ENCODE data around the gene DCPS. TPM values are rescaled to one million over a fixed set of nuclear protein-coding genes. Genes with fewer than 3 reads are reported as not detected.

The DCPS gene
- total RNA-seq, 4 donors from 2014 or later, result 6.7 to 23.9 (median 7.9) TPM

GRCh38 chr11:126338346-126339055, 34.6 kb downstream of the DCPS start:
- no peaks in the 10 kb centered on the region for H3K9me3 ChIP-seq
- no peaks in the 10 kb centered on the region for H3K27me3 ChIP-seq
- DNase-seq, result peak in 1 of 3 donors; percentile 31
- no peak overlapping the region for H3K4me3 ChIP-seq
- no peak for TF ChIP-seq POLR2A (IDR thresholded peaks at IDR 0.05)
- no peak for TF ChIP-seq CTCF (IDR thresholded peaks at IDR 0.05)
- no peaks in the 10 kb centered on the region for H3K4me1 ChIP-seq
- H3K36me3 ChIP-seq, result peaks cover 0 to 8% (median 0%) of the 10 kb centered on the region in 3 donors
- H3K27ac ChIP-seq, result no peak overlapping the region

- peak in 1 of 3 donors; percentile 45 for DNase-seq
- no peak for TF ChIP-seq CTCF (IDR thresholded peaks at IDR 0.05)
- no peak overlapping the region for H3K4me3 ChIP-seq
- H3K27ac ChIP-seq, result no peak overlapping the region
- H3K9me3 ChIP-seq, result no peaks in the 10 kb centered on the region
- no peaks in the 10 kb centered on the region for H3K4me1 ChIP-seq
- peaks cover 0 to 15% (median 0%) of the 10 kb centered on the region in 3 donors for H3K36me3 ChIP-seq
- no peaks in the 10 kb centered on the region for H3K27me3 ChIP-seq
Measured at GRCh38 chr11:126339073-126339862, 35.4 kb downstream of the DCPS start.

- Histone ChIP-seq H3K36me3 (peaks cover 0 to 15% (median 0%) of the 10 kb centered on the region in 3 donors), H3K4me3 (no peak overlapping the region), H3K9me3 (no peaks in the 10 kb centered on the region), H3K4me1 (no peaks in the 10 kb centered on the region), H3K27me3 (no peaks in the 10 kb centered on the region), H3K27ac (peak overlapping the region in 1 of 4 donors; percentile 10)
- peak in 1 of 3 donors; percentile 61 for DNase-seq
- TF ChIP-seq POLR2A (IDR thresholded peaks at IDR 0.05) (no peak), CTCF (IDR thresholded peaks at IDR 0.05) (no peak)
Measured at GRCh38 chr11:126339863-126340434, 36.1 kb downstream of the DCPS start.

GRCh38 chr11:126340960-126341606, 37.2 kb downstream of the DCPS start:
- H3K27me3 ChIP-seq, result no peaks in the 10 kb centered on the region
- no peak for TF ChIP-seq POLR2A (IDR thresholded peaks at IDR 0.05)
- no peak for TF ChIP-seq CTCF (IDR thresholded peaks at IDR 0.05)
- H3K4me3 ChIP-seq, result no peak overlapping the region
- H3K36me3 ChIP-seq, result peaks cover 0 to 15% (median 0%) of the 10 kb centered on the region in 3 donors
- peak overlapping the region in 1 of 4 donors; percentile 10 for H3K27ac ChIP-seq
- H3K9me3 ChIP-seq, result no peaks in the 10 kb centered on the region
- peaks cover 0 to 3% (median 0%) of the 10 kb centered on the region in 4 donors for H3K4me1 ChIP-seq
- DNase-seq, result no peak

GRCh38 chr11:126341760-126342161, 37.9 kb downstream of the DCPS start:
- Histone ChIP-seq H3K4me1 (peaks cover 0 to 10% (median 0%) of the 10 kb centered on the region in 4 donors), H3K9me3 (no peaks in the 10 kb centered on the region), H3K27ac (no peak overlapping the region), H3K4me3 (no peak overlapping the region), H3K36me3 (peaks cover 0 to 15% (median 0%) of the 10 kb centered on the region in 3 donors), H3K27me3 (no peaks in the 10 kb centered on the region)
- TF ChIP-seq CTCF (IDR thresholded peaks at IDR 0.05) (no peak), POLR2A (IDR thresholded peaks at IDR 0.05) (no peak)
- no peak for DNase-seq

Measured in Peyer's patch (tissue), 4 donors.